Esophagus squamous epithelium (tissue), 5 donors: ENCODE results near the gene SNCAIP. TPM values are rescaled to one million over a fixed set of nuclear protein-coding genes. Genes with fewer than 3 reads are reported as not detected.

Source experiments
- DNase-seq: peaks from one replicate; lab custom pipeline; 2025; lab: John Stamatoyannopoulos, UW
- H3K27ac ChIP-seq, 4 donors: fragments of 200-600 bp; sonication (generic); one replicate each; pipeline ENCODE4 v1.5.1; 2016 to 2019; ENCODE audit warnings: mild to moderate bottlenecking in 1 of 4
- H3K27me3 ChIP-seq, 4 donors: fragments of 200-600 bp; sonication (generic); 1 replicate in 3 of 4; 2 replicates in 1 of 4; pipeline versions ENCODE4 v1.5.1 to v1.6.0; 2017 to 2021; ENCODE audit warnings: antibody characterized with exemption in 1 of 4
- H3K36me3 ChIP-seq, 3 donors: fragments of 200-600 bp; sonication (generic); one replicate each; pipeline ENCODE4 v1.5.1; 2016 to 2019
- H3K4me1 ChIP-seq, 3 donors: fragments of 200-600 bp; sonication (generic); one replicate each; pipeline ENCODE4 v1.5.1; 2017 to 2019
- H3K4me3 ChIP-seq, 4 donors: fragments of 200-600 bp; sonication (generic); 1 replicate in 3 of 4; 2 replicates in 1 of 4; pipeline ENCODE4 v1.5.1; 2016 to 2019; ENCODE audit warnings: mild to moderate bottlenecking in 2 of 4, moderate library complexity in 1 of 4
- H3K9me3 ChIP-seq, 3 donors: fragments of 200-600 bp; sonication (generic); one replicate each; pipeline ENCODE4 v1.5.1; 2016 to 2019
- CTCF ChIP-seq, 6 experiments: fragments of 450-650 bp in 4 of 6; fragments of 200-600 bp in 2 of 6; sonication (generic) in 2 of 6; IDR thresholded peaks; one replicate each; pipeline ENCODE4 v1.5.1; 2016 to 2019; ENCODE audit warnings: antibody characterized with exemption in 6 of 6, mild to moderate bottlenecking in 4 of 6, moderate library complexity in 4 of 6
- POLR2A ChIP-seq, 4 donors: fragments of 450-650 bp; IDR thresholded peaks; one replicate each; pipeline ENCODE4 v1.6.1; 2017; ENCODE audit warnings: antibody characterized with exemption in 4 of 4, mild to moderate bottlenecking in 4 of 4, moderate library complexity in 3 of 4
- WGBS, 2 donors: methylation state at CpG; one replicate each; pipeline ENCODE4 v1.1.5; 2018; 5-methylcytosine and 5-hydroxymethylcytosine counted together
- intact Hi-C: fragments of 100-400 bp; cut with DNase I; formaldehyde crosslinking; loops from one replicate; pipeline ENCODE4 v1.15.0; 2022
- total RNA-seq, 4 donors: library from RNA; depleted of rRNA; stranded (reverse); fragments of >200 nt; gene quantifications; one replicate each; pipeline ENCODE4 v1.1.0, GENCODE V29; 2016
- donor health status: DM: yes; HTN: yes; CAD: no.

Gene SNCAIP
- total RNA-seq, 4 donors from 2014 or later: 0.48 to 3.3 (median 2.3) TPM

- intact Hi-C loops: no loop called here
- WGBS, 2 donors: 85 to 87% methylated on average over 3 of the region's 3 CpGs
- DNase-seq: no peak
- H3K9me3 ChIP-seq: no peaks in the 10 kb centered on the region
- TF ChIP-seq POLR2A (IDR thresholded peaks at IDR 0.05): no peak
- TF ChIP-seq CTCF (IDR thresholded peaks at IDR 0.05): no peak
- H3K27me3 ChIP-seq: no peaks in the 10 kb centered on the region
- H3K27ac ChIP-seq: no peak overlapping the region
- H3K4me1 ChIP-seq: no peaks in the 10 kb centered on the region
- H3K4me3 ChIP-seq: no peak overlapping the region
- no peaks in the 10 kb centered on the region for H3K36me3 ChIP-seq
These were observed 79.6 kb downstream of the SNCAIP start for GRCh38 chr5:122391621-122392020.

GRCh38 chr5:122392224-122392623 lies 80.2 kb downstream of the SNCAIP start:
- intact Hi-C loops: no loop called here
- H3K36me3 ChIP-seq: no peaks in the 10 kb centered on the region
- H3K27ac ChIP-seq: no peak overlapping the region
- TF ChIP-seq CTCF (IDR thresholded peaks at IDR 0.05) (no peak), POLR2A (IDR thresholded peaks at IDR 0.05) (no peak)
- H3K4me3 ChIP-seq: no peak overlapping the region
- H3K9me3 ChIP-seq: no peaks in the 10 kb centered on the region
- DNase-seq: no peak
- H3K27me3 ChIP-seq: no peaks in the 10 kb centered on the region
- 78 to 84% methylated on average over 2 of the region's 2 CpGs for WGBS, 2 donors
- no peaks in the 10 kb centered on the region for H3K4me1 ChIP-seq

GRCh38 chr5:122392824-122393223 lies 80.8 kb downstream of the SNCAIP start:
- 47% methylated on average over 2 of the region's 2 CpGs for WGBS, 2 donors
- Histone ChIP-seq H3K4me1 (no peaks in the 10 kb centered on the region), H3K9me3 (no peaks in the 10 kb centered on the region), H3K4me3 (no peak overlapping the region), H3K27me3 (no peaks in the 10 kb centered on the region), H3K27ac (no peak overlapping the region), H3K36me3 (no peaks in the 10 kb centered on the region)
- DNase-seq: no peak
- TF ChIP-seq CTCF (IDR thresholded peaks at IDR 0.05) (no peak), POLR2A (IDR thresholded peaks at IDR 0.05) (no peak)
- intact Hi-C loops: no loop called here

GRCh38 chr5:122394284-122394930 lies 82.4 kb downstream of the SNCAIP start:
- intact Hi-C loops: no loop called here
- TF ChIP-seq CTCF (IDR thresholded peaks at IDR 0.05) (no peak), POLR2A (IDR thresholded peaks at IDR 0.05) (no peak)
- no peaks in the 10 kb centered on the region for H3K27me3 ChIP-seq
- 73 to 78% methylated on average over 6 of the region's 6 CpGs for WGBS, 2 donors
- no peak overlapping the region for H3K27ac ChIP-seq
- H3K4me3 ChIP-seq: no peak overlapping the region
- no peaks in the 10 kb centered on the region for H3K36me3 ChIP-seq
- no peaks in the 10 kb centered on the region for H3K4me1 ChIP-seq
- DNase-seq: no peak
- H3K9me3 ChIP-seq: no peaks in the 10 kb centered on the region

- intact Hi-C loops: no loop called here
- 85 to 92% methylated on average over 2 of the region's 2 CpGs for WGBS, 2 donors
- Histone ChIP-seq H3K4me3 (no peak overlapping the region), H3K36me3 (no peaks in the 10 kb centered on the region), H3K27me3 (no peaks in the 10 kb centered on the region), H3K4me1 (peaks cover 0 to 12% (median 3%) of the 10 kb centered on the region in 3 donors), H3K9me3 (no peaks in the 10 kb centered on the region), H3K27ac (no peak overlapping the region)
- TF ChIP-seq POLR2A (IDR thresholded peaks at IDR 0.05) (no peak), CTCF (IDR thresholded peaks at IDR 0.05) (no peak)
- DNase-seq: no peak
These were observed 86.0 kb downstream of the SNCAIP start for GRCh38 chr5:122398016-122398415.
